Activated CD4-positive, alpha-beta memory T cell treated with anti-CD3 and anti-CD28 coated beads, Interleukin-2, amount 10 ng/mL, durations not matched to agents 7 days and 5 days (primary cell): Measurements from ENCODE around the gene TUT7. TPM values are rescaled to one million over a fixed set of nuclear protein-coding genes. Genes with fewer than 3 reads are reported as not detected.

ENCODE experiments used
- CTCF ChIA-PET: fragments of 350-600 bp; sonication (Branson Sonifier 250); formaldehyde crosslinking; loops from one replicate; lab custom pipeline; 2021; ENCODE audit warnings: antibody characterized with exemption, inconsistent platforms; lab: Charles Lee
- POLR2A ChIA-PET: fragments of 350-600 bp; sonication (Branson Sonifier 250); formaldehyde crosslinking; loops from one replicate; lab custom pipeline; 2021; ENCODE audit warnings: antibody characterized with exemption; lab: Charles Lee
- DNase-seq: peaks from one replicate; pipeline ENCODE4 v3.0.0-alpha.2; 2020
- H3K27ac Mint-ChIP-seq: one replicate; pipeline ENCODE4 v1.8.0; 2021; ENCODE audit warnings: mild to moderate bottlenecking, mixed read lengths
- H3K27me3 Mint-ChIP-seq: one replicate; pipeline ENCODE4 v1.8.0; 2021; ENCODE audit warnings: mixed read lengths
- H3K36me3 Mint-ChIP-seq: one replicate; pipeline ENCODE4 v1.8.0; 2021; ENCODE audit warnings: low read depth, mixed read lengths
- H3K4me1 Mint-ChIP-seq: one replicate; pipeline ENCODE4 v1.8.0; 2021; ENCODE audit warnings: mixed read lengths
- H3K4me3 Mint-ChIP-seq: one replicate; pipeline ENCODE4 v1.8.0; 2021; ENCODE audit warnings: mild to moderate bottlenecking, mixed read lengths
- H3K9me3 Mint-ChIP-seq: one replicate; pipeline ENCODE4 v1.8.0; 2021; ENCODE audit warnings: mixed read lengths
- total RNA-seq, 2 experiments: library from RNA; stranded (reverse); gene quantifications; one replicate each; pipeline ENCODE4 v1.2.3, GENCODE V29; 2021

TUT7 gene
- total RNA-seq, 2 experiments from 2014 or later = 59.3 to 63.1 TPM

DNA sequence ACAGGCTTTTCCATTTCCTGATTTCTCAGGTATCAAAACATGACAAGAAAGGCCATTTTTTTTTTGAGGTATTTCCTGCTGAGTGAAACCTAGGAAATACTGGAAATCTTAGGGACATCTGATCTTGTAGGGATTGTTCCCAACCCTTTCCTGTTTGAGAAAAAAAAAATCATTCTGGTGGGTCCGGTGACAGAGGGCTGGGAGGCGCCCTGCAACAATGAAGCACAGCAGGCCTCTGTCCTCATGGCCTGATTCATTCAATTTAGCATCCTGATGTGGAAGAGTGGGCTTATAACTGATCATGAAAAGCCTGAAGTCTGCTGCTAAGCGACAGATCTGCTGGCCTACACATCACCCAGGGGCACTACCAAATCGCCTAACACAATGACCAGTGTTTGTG, 91.7 kb downstream of the TUT7 start:
- H3K4me1 Mint-ChIP-seq = no peaks in the 10 kb centered on the region
- H3K36me3 Mint-ChIP-seq = peaks cover 20% of the 10 kb centered on the region
- no peak for DNase-seq
- no peak overlapping the region for H3K27ac Mint-ChIP-seq
- ChIA-PET POLR2A (no interaction called here), CTCF (no interaction called here)
- H3K27me3 Mint-ChIP-seq = no peaks in the 10 kb centered on the region
- no peak overlapping the region for H3K4me3 Mint-ChIP-seq
- no peaks in the 10 kb centered on the region for H3K9me3 Mint-ChIP-seq

DNA sequence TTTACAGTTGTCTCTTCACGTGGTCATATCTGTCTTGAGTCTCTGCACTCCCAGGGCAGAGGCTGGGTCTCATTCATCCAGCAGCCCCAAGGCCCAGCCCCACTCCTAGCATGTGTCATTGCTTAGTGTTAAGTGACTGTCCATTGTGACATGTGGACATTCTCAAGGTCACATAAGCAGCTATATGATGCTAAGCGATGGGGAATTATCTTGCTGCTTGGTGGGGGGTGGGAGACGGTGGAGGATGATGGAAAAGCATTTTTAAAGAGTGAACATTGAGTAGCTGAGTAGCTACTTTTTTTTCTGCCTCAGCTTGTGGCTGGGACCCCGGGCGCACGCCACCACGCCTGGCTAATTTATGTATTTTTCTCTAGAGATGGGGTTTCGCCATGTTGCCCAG, 94.7 kb downstream of the TUT7 start, which contains the start of gene C9orf153:
Gene C9orf153, minus strand, starts transcription at position 101 of the 400 bp plus-strand sequence. CDS start 30,054 bp downstream, outside the sequence.
- DNase-seq = no peak
- Mint-ChIP-seq H3K36me3 (peaks cover 20% of the 10 kb centered on the region), H3K9me3 (peaks cover 2% of the 10 kb centered on the region), H3K27ac (no peak within 1 kb of the TSS), H3K4me1 (no peaks in the 10 kb centered on the region), H3K4me3 (no peak within 1 kb of the TSS), H3K27me3 (no peaks in the 10 kb centered on the region)
- CTCF ChIA-PET = interaction anchor here (0.7 kb wide), 1 partner anchor 54 kb away, joined by 3 read pairs; no protein-coding TSS in a partner anchor
- POLR2A ChIA-PET = no interaction called here

DNA sequence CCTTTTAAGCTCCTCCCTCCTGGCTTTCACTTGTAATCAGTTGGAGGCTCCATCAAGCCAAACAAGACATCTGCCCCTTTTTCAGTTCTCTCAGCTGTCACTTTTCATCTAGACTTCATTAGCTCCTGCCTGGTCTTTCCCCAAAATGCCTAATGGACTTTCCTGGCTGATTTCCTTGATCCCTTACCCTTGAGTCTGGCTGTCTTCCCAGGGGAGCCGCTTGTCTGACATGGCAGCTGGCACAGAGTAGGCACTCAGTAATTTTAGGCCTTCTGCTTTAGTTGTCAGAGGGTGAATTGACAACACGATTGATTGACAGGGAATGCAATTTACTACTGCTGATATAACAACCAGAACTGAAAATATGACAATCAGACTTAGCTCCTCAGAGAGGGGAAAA, 96.8 kb downstream of the TUT7 start:
- peaks cover 10% of the 10 kb centered on the region for H3K9me3 Mint-ChIP-seq
- ChIA-PET POLR2A (no interaction called here), CTCF (no interaction called here)
- DNase-seq = no peak
- H3K27me3 Mint-ChIP-seq = no peaks in the 10 kb centered on the region
- H3K4me3 Mint-ChIP-seq = no peak overlapping the region
- H3K36me3 Mint-ChIP-seq = peaks cover 5% of the 10 kb centered on the region
- no peaks in the 10 kb centered on the region for H3K4me1 Mint-ChIP-seq
- H3K27ac Mint-ChIP-seq = no peak overlapping the region

DNA sequence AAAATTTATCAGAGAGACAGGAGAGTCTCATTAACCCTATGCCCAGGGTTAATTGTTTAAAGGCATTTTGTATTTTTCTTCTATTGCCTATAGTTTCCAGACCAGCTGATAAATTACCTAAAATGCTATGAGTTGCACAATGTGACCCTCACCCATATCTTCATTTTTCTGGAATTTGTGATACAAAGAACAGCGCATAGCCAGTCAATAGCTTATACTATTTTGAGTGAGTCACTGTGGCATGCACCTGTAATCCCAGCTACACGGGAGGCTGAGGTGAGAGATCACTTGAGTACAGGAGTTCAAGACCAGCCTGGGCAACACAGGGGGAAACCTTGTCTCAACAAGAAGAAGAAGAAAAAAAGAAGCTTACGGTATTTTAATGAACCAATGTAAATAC, 97.6 kb downstream of the TUT7 start:
- H3K27me3 Mint-ChIP-seq = no peaks in the 10 kb centered on the region
- ChIA-PET POLR2A (no interaction called here), CTCF (no interaction called here)
- H3K4me3 Mint-ChIP-seq = no peak overlapping the region
- peaks cover 11% of the 10 kb centered on the region for H3K9me3 Mint-ChIP-seq
- H3K36me3 Mint-ChIP-seq = peaks cover 3% of the 10 kb centered on the region
- no peak overlapping the region for H3K27ac Mint-ChIP-seq
- no peaks in the 10 kb centered on the region for H3K4me1 Mint-ChIP-seq
- DNase-seq = no peak

DNA sequence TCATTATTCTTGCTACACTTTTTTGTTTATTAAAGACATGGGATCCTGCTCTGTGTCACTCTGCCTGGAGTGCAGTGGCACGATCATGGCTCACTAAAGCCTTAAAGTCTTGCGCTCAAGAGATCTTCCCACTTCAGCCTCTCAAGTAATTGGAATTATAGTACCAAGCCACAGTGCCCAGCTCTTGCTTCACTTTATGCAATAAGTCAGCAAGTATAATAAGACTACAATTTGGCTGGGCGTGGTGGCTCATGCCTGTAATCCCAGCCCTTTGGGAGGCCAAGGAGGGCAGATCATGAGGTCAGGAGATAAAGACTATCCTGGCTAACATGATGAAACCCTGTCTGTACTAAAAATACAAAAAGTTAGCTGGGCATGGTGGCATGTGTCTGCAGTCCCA, 100.6 kb downstream of the TUT7 start:
- Mint-ChIP-seq H3K36me3 (peaks cover 3% of the 10 kb centered on the region), H3K27ac (no peak overlapping the region), H3K27me3 (no peaks in the 10 kb centered on the region), H3K4me3 (no peak overlapping the region), H3K9me3 (peaks cover 11% of the 10 kb centered on the region), H3K4me1 (no peaks in the 10 kb centered on the region)
- POLR2A ChIA-PET = no interaction called here
- no peak for DNase-seq
- CTCF ChIA-PET = no interaction called here

DNA sequence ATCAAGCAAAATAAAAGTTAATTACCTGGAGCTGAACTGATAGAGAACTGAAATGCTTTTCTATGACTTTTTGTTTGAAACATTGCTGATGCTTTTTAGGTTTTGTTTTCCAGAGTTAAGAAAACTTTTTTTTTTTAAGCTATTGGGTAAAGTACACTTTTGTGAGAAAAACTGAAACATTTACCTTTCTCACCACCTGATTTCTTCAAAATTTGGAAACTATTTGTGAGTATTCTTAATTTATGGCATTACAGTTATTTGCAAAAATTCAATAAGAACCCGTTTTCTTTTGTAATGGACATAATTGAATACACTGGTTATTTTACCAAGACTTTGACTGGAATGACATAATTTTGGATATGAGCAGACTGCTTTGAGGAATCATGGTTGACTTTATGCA, 101.3 kb downstream of the TUT7 start:
- Mint-ChIP-seq H3K9me3 (peaks cover 11% of the 10 kb centered on the region), H3K27me3 (no peaks in the 10 kb centered on the region), H3K27ac (no peak overlapping the region), H3K36me3 (peaks cover 3% of the 10 kb centered on the region), H3K4me1 (no peaks in the 10 kb centered on the region), H3K4me3 (no peak overlapping the region)
- DNase-seq = no peak
- POLR2A ChIA-PET = no interaction called here
- CTCF ChIA-PET = interaction anchor here (0.6 kb wide), 1 partner anchor 194 kb away, joined by 3 read pairs; no protein-coding TSS in a partner anchor

DNA sequence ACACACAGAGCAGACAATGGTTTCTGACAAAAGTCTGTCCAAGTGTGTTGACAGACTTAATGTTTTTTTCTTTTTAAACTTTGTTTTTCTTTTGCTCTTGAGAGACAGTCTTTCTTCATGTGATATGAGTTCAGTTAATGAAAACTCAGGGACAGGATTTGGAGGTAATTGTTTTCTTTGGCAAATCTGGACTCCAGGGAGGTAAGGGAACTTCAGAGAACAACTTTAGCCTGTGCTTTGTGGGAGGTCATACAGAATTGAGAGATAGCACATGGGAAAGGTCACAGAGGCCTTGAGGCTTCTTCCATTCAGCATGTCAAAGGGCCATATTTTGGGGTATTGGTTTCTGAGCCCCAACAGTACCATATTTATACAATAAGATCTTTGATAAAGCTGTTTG, 104.1 kb downstream of the TUT7 start:
- DNase-seq = no peak
- no peak overlapping the region for H3K27ac Mint-ChIP-seq
- POLR2A ChIA-PET = no interaction called here
- H3K27me3 Mint-ChIP-seq = peaks cover 4% of the 10 kb centered on the region
- H3K4me1 Mint-ChIP-seq = no peaks in the 10 kb centered on the region
- peaks cover 9% of the 10 kb centered on the region for H3K9me3 Mint-ChIP-seq
- no peak overlapping the region for H3K4me3 Mint-ChIP-seq
- H3K36me3 Mint-ChIP-seq = peaks cover 3% of the 10 kb centered on the region
- CTCF ChIA-PET = interaction anchor here (1.0 kb wide), 1 partner anchor 48 kb away, joined by 4 read pairs; no protein-coding TSS in a partner anchor

DNA sequence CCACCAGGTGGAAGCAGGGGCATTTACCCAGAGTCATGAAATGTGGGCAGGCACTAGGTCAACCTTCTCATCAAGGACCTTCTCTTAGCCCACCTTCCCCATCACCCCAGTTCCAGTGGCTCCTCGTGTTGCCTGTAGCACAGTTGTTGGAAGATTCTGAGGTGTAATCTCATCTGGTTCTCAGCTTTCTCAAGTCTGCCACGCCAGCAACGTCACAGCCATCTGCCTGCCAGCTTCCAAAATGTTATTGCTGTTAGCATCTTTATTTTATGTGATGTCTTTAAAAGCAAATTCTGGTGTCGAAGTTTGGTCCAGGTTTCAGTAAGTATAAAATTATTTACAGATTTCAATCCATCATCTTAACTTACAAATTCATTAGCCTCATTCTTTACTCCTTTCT, 105.5 kb downstream of the TUT7 start:
- H3K27ac Mint-ChIP-seq = no peak overlapping the region
- peaks cover 5% of the 10 kb centered on the region for H3K27me3 Mint-ChIP-seq
- no peaks in the 10 kb centered on the region for H3K4me1 Mint-ChIP-seq
- H3K36me3 Mint-ChIP-seq = peaks cover 3% of the 10 kb centered on the region
- no peak overlapping the region for H3K4me3 Mint-ChIP-seq
- ChIA-PET POLR2A (no interaction called here), CTCF (no interaction called here)
- DNase-seq = no peak
- peaks cover 8% of the 10 kb centered on the region for H3K9me3 Mint-ChIP-seq

DNA sequence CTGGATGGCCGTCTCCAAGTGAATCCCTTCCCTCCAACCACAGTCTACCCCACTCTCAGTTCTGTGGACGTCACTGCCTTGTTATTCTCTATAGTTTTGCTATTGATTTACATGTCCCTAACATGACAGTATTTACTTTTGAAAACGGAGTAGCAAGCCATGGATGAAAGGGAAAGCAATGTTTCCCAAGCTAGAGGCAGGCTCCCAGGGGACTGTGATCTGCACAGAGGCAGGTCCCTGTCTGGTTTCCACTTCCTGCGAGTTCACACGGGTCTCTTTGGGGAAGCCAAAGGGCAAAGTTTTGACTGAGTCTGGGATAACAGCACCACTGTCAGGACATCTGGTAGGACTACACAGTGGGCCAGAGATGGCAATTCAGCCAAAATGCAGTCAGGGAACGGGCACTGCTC, 107.5 kb downstream of the TUT7 start:
- no peak overlapping the region for H3K27ac Mint-ChIP-seq
- H3K4me3 Mint-ChIP-seq = no peak overlapping the region
- H3K9me3 Mint-ChIP-seq = peaks cover 1% of the 10 kb centered on the region
- ChIA-PET CTCF (no interaction called here), POLR2A (no interaction called here)
- peaks cover 5% of the 10 kb centered on the region for H3K27me3 Mint-ChIP-seq
- H3K36me3 Mint-ChIP-seq = no peaks in the 10 kb centered on the region
- no peak for DNase-seq
- no peaks in the 10 kb centered on the region for H3K4me1 Mint-ChIP-seq

DNA sequence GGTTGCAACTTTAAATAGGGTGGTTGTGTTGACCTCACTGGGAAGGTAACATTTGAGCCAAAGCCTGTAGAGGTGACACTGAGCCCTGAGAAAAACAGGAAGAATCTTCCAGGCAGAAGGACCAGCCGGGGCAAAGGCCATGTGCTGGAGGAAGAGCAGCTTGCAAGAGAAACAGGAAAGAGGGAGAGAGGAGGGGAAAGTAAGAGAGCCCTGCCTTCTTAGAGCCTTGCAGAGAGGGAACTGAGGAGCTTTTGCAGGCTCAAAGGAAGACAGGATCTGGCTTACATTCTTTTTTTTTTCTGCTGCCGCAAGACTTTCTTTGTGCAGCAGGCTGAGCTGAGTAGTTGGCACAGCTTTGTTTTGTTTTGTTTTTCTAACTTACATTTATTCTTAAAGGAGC, 112.1 kb downstream of the TUT7 start:
- POLR2A ChIA-PET = no interaction called here
- Mint-ChIP-seq H3K27me3 (peaks cover 1% of the 10 kb centered on the region), H3K4me1 (peaks cover 4% of the 10 kb centered on the region), H3K4me3 (no peak overlapping the region), H3K9me3 (no peaks in the 10 kb centered on the region), H3K27ac (no peak overlapping the region), H3K36me3 (no peaks in the 10 kb centered on the region)
- no peak for DNase-seq
- CTCF ChIA-PET = interaction anchor here (0.6 kb wide), 1 partner anchor 227 kb away, joined by 3 read pairs; no protein-coding TSS in a partner anchor

DNA sequence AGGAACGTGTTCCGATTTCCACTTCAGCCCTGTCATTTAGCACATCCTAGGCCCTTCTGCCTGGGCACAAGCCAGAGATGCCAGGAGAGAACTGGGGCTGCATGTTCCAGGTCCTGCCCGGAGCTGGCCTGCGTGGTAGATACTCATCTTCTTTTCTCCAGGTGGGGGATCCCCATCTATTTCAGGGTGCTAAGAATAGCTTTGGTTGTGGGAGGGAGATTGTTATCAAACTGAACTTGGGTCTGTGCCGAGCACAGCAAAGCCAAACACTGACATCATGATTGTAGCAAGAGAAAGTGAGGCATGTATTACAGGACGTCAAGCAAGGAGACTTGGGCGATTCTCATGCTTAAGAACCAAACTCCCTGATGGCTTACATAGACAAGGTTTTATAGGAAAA, 113.0 kb downstream of the TUT7 start:
- peaks cover 1% of the 10 kb centered on the region for H3K27me3 Mint-ChIP-seq
- H3K4me1 Mint-ChIP-seq = peaks cover 4% of the 10 kb centered on the region
- no peak overlapping the region for H3K27ac Mint-ChIP-seq
- no peaks in the 10 kb centered on the region for H3K36me3 Mint-ChIP-seq
- H3K4me3 Mint-ChIP-seq = no peak overlapping the region
- no peak for DNase-seq
- H3K9me3 Mint-ChIP-seq = no peaks in the 10 kb centered on the region
- POLR2A ChIA-PET = no interaction called here
- CTCF ChIA-PET = interaction anchor here (1.0 kb wide), 1 partner anchor 39 kb away, joined by 3 read pairs; no protein-coding TSS in a partner anchor

DNA sequence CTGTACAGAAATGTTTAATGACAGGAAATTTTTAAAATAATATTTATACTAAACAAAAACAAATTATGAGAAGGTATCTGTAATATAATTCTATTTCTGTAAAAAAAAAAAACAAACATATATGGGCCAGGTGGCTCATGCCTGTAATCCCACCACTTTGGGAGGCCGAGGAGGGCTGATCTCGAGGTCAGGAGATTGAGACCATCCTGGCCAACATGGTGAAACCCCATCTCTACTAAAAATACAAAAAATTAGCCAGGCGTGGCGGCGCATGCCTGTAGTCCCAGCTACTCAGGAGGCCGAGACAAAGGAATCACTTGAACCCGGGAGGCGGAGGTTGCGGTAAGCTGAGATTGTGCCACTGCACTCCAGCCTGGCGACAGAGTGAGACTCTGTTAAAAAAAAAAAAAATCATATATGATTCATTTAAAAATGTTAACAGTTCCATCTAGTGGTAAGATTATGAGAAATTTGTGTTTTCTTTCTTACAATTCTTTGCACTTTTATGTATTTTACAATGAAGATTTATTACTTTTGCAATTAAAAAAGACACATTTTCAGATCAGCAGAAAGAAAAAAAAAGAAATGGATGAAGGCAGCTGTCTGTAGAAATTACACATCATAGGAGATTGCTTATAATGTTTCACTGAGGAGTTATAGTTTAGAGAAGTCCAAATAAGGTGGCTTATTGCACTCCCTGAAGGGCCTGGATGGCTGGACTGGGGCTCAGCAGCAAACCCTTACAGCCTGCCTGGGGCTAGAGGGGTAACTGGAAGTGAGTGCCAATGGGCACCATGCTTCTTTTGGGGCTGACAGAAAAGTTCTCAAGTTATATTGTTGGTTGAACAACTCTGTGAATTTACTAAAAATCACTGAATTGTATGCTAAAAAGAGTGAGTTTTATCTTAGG, 115.1 kb downstream of the TUT7 start:
- H3K9me3 Mint-ChIP-seq = no peaks in the 10 kb centered on the region
- CTCF ChIA-PET = no interaction called here
- H3K36me3 Mint-ChIP-seq = no peaks in the 10 kb centered on the region
- H3K4me3 Mint-ChIP-seq = no peak overlapping the region
- peaks cover 4% of the 10 kb centered on the region for H3K4me1 Mint-ChIP-seq
- POLR2A ChIA-PET = no interaction called here
- H3K27ac Mint-ChIP-seq = no peak overlapping the region
- H3K27me3 Mint-ChIP-seq = peaks cover 2% of the 10 kb centered on the region
- DNase-seq = no peak
